ENCODE results near the gene MRPS35.

The MRPS35 gene

GRCh38 chr12:27710592-27711316 lies at the start of gene MRPS35:
Gene MRPS35, plus strand, starts transcription at chr12:27710832. Its CDS starts 12 bp downstream, at chr12:27710844.
- peak; percentile 90 for DNase-seq

- no peak for DNase-seq
Observed at GRCh38 chr12:27665704-27666103, 44.9 kb upstream of the MRPS35 start.

- DNase-seq: no peak
Observed at GRCh38 chr12:27666510-27666909, 44.1 kb upstream of the MRPS35 start.

- DNase-seq: no peak
Observed at GRCh38 chr12:27667540-27667939, 43.1 kb upstream of the MRPS35 start.

GRCh38 chr12:27672051-27672450 lies 38.6 kb upstream of the MRPS35 start:
- DNase-seq: no peak

- DNase-seq: no peak
Observed at GRCh38 chr12:27672643-27673042, 38.0 kb upstream of the MRPS35 start.

- DNase-seq: no peak
Observed at GRCh38 chr12:27673101-27673718, 37.4 kb upstream of the MRPS35 start.

GRCh38 chr12:27674989-27675388 lies 35.6 kb upstream of the MRPS35 start:
- DNase-seq: no peak

GRCh38 chr12:27680619-27681018 lies 30.0 kb upstream of the MRPS35 start:
- no peak for DNase-seq

- DNase-seq: no peak
Observed at GRCh38 chr12:27682534-27682933, 28.1 kb upstream of the MRPS35 start.

GRCh38 chr12:27685274-27685673 lies 25.4 kb upstream of the MRPS35 start:
- no peak for DNase-seq

GRCh38 chr12:27686147-27686546 lies 24.5 kb upstream of the MRPS35 start:
- no peak for DNase-seq

GRCh38 chr12:27688671-27689070 lies 22.0 kb upstream of the MRPS35 start:
- no peak for DNase-seq

GRCh38 chr12:27689558-27690180 lies 21.0 kb upstream of the MRPS35 start:
- no peak for DNase-seq

- no peak for DNase-seq
Observed at GRCh38 chr12:27693403-27693802, 17.2 kb upstream of the MRPS35 start.

- DNase-seq: no peak
Observed at GRCh38 chr12:27695556-27696292, 14.9 kb upstream of the MRPS35 start.

GRCh38 chr12:27696293-27696652 lies 14.4 kb upstream of the MRPS35 start, which contains the start of gene REP15:
Gene REP15, plus strand, starts transcription at chr12:27696447. Its CDS starts 116 bp downstream, at chr12:27696563.
- DNase-seq: no peak

- DNase-seq: no peak
Observed at GRCh38 chr12:27696864-27697564, 13.6 kb upstream of the MRPS35 start.

GRCh38 chr12:27703720-27704452 lies 6.7 kb upstream of the MRPS35 start:
- peak; percentile 69 for DNase-seq

GRCh38 chr12:27705263-27705662 lies 5.4 kb upstream of the MRPS35 start:
- no peak for DNase-seq

- DNase-seq: no peak
Observed at GRCh38 chr12:27707216-27707615, 3.4 kb upstream of the MRPS35 start.
